ENCODE data around the gene ZNRF1. TPM values are rescaled to one million over a fixed set of nuclear protein-coding genes. Genes with fewer than 3 reads are reported as not detected.

ZNRF1 gene
- total RNA-seq, 4 donors from 2014 or later: 7.5 to 20.7 (median 15.1) TPM

DNA sequence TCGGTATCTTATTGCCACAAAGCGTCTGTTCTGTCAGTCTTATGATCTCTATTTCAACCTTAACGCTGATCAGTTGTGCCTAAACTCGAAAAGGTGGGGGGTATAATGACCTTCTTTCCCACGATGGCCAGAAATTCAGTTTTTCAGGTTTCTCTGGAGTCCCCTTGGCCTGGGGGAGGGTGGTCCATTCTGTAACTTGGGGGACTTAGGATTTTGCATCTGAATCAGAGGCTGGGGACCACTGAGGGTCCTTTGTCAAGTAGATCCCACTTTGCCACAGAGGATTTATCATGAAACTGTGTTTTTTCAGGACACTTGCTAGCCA, 7.6 kb upstream of the ZNRF1 start:
- DNase-seq (ENCODE audit: low spot score) (no peak), ATAC-seq (ENCODE audit: low FRiP score) (no peak)

DNA sequence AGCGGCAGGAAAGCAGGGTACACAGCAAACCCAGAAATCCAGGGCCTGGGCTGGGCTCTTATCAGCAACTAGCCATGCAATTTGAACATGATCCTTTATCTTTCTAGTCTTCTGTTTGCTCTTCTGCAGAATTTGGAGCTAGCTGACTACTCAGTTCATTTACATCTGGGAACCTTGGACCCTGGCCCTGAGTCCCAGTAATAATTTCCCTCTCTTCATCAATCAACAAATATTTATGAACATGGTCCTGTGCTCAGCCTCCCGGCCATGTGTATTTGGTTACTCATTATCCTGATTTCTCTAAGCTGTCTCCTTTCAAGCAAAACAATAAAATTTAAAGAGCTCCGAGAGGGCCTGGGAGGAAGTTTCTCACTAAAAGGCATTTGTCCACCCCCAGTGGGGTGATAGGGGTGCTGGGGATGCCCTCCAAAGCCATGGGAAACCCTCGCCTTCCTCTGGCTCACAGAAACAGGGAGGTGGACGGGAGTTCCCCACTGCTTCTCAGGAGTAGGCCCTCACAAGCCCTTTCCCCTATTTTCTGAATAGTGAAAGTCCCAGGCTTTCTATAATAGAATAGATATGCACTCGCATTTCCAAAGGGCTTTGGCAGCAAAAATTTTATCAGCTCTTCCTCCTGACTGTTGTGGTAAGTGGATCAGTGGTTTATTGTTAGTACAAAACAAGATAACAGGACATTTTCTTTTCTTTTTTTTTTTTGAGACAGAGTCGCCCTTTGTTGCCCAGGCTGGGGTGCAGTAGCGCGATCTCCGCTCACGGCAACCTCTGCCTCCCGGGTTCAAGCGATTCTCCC, 7.0 kb upstream of the ZNRF1 start:
- ATAC-seq (ENCODE audit: low FRiP score) (no peak), DNase-seq (ENCODE audit: low spot score) (no peak)
- TF ChIP-seq, protein P1, sequence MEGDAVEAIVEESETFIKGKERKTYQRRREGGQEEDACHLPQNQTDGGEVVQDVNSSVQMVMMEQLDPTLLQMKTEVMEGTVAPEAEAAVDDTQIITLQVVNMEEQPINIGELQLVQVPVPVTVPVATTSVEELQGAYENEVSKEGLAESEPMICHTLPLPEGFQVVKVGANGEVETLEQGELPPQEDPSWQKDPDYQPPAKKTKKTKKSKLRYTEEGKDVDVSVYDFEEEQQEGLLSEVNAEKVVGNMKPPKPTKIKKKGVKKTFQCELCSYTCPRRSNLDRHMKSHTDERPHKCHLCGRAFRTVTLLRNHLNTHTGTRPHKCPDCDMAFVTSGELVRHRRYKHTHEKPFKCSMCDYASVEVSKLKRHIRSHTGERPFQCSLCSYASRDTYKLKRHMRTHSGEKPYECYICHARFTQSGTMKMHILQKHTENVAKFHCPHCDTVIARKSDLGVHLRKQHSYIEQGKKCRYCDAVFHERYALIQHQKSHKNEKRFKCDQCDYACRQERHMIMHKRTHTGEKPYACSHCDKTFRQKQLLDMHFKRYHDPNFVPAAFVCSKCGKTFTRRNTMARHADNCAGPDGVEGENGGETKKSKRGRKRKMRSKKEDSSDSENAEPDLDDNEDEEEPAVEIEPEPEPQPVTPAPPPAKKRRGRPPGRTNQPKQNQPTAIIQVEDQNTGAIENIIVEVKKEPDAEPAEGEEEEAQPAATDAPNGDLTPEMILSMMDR (IDR thresholded peaks at IDR 0.05): no peak

More for the DNA sequence above, 7.6 kb upstream of the ZNRF1 start:
- TF ChIP-seq, protein P1 (IDR thresholded peaks at IDR 0.05): no peak

DNA sequence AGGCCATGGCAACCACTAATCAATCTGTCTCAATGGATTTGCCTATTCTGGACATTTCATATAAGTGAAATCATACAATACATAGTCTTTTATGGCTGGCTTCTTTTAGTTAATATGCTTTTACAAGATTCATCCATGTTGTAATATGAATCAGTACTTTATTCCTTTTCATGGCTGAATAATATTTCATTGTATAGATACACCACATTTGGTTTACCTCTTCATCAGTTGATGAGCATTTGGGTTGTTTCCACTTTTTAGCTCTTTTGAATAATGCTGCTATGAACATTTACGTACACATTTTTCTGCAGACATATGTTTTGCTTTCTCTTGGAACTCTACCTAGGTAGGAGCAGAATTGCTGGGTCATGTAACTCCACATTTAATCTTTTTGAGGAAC, 2.8 kb upstream of the ZNRF1 start:
- TF ChIP-seq, protein P1 (IDR thresholded peaks at IDR 0.05): no peak
- DNase-seq (ENCODE audit: low spot score) (no peak), ATAC-seq (ENCODE audit: low FRiP score) (no peak)

DNA sequence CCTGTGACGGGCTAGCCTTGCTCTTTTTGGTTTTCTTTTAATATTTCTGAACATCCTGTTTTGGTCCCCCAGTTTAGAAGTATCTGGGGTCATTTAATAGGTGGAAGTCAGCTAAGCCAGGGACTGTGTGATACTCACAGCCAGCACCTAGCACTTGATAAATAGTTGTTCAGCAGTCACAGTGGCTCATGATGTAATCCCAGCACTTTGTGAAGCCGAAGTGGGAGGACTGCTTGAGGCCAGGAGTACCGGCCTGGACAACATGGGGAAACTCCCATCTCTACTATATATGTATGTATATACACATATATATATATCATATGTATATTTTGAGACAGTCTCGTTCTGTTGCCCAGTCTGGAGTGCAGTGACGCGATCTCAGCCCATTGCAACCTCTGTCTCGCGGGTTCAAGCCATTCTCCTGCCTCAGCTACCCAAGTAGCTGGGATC, 1.8 kb upstream of the ZNRF1 start:
- TF ChIP-seq, protein P1 (IDR thresholded peaks at IDR 0.05): no peak
- no peak for ATAC-seq (ENCODE audit: low FRiP score)
- DNase-seq (ENCODE audit: low spot score): no peak

DNA sequence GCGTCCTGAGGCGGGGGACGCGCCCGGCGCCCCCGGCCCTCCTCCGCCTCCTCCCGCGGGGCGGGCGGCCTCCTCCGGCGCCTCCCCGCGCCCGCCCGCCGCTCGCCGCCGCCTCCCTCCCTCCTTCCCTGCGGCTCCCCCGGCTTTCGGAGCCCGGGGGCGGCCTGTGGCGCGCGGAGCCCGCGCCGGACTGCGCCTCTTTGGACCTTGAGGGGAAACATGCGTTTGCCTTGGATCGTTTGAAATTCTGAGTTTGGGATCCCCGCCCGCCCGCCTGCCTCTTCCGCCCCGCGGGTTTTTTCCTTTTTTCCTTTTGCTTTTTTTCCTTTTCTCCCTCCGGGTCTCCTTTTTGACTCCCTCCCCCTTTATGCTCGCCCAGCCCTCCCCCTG, 390 bp downstream of the ZNRF1 start:
- no peak for DNase-seq (ENCODE audit: low spot score)
- ATAC-seq (ENCODE audit: low FRiP score): peak; percentile 55
- TF ChIP-seq, protein P1 (IDR thresholded peaks at IDR 0.05): no peak

DNA sequence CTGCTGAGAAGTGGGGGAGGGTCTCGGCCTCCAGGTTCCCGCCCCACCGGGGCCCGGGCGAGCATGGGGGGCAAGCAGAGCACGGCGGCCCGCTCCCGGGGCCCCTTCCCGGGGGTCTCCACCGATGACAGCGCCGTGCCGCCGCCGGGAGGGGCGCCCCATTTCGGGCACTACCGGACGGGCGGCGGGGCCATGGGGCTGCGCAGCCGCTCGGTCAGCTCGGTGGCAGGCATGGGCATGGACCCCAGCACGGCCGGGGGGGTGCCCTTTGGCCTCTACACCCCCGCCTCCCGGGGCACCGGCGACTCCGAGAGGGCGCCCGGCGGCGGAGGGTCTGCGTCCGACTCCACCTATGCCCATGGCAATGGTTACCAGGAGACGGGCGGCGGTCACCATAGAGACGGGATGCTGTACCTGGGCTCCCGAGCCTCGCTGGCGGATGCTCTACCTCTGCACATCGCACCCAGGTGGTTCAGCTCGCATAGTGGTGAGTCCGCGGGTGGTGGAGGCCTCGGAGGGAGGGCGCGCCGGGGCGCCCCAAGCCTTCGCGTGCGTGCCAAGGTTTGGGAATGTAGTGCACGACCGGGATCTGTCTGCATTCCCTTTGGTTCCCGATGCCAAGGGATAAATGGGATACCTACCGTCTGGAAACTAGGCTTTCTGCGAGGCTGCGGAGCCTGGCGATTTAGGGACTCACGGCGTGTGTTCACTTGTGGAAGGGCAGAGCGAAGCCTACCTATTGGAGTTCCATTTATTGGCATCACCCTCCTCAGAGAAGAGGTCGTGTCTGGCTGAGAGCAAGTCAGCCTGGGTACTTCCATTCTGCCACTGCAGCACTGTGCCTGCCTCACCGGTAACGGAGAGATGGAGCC, 1.0 kb downstream of the ZNRF1 start:
- ATAC-seq (ENCODE audit: low FRiP score) (peak; percentile 16), DNase-seq (ENCODE audit: low spot score) (no peak)
- TF ChIP-seq, protein P1 (IDR thresholded peaks at IDR 0.05): no peak
